ENCODE results near the gene SDCBP2.

Gene SDCBP2

DNA sequence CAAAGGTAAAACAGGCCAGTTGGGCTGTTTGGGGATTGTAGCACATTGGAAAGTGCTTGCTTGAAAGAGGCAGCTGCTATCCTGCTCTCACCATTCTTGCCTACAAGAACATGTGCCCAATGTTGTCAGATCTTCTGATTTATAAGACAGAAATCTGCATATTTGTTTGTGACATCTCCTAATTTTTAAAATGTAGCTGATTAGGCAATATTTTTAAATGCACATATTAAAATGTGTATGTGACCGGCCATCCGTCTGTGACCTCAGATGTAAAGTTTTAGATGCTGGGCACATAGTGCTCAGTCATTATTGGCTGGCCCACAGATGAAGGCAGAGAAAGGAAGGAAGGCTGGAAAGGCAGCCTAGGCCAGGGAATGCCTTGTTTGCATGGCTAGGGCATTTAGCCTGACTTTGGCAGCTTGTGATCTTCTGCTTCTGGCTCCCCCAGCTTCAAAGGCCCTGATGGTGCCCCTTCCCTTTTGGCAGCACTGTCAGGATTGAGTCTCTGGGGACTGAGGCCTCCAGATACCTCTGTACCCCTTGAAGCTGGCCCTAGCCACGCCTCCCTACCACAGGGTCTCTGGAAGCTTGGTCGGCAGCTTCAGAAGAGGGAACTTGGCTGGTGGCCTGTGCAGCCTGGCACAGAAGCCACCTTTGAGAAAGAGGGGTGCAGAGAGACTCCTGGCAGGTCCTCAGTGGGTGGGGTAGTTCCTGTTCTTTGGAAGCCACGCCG is 56.4 kb downstream of the SDCBP2 start:
- no peak for DNase-seq (ENCODE audit: low spot score)

DNA sequence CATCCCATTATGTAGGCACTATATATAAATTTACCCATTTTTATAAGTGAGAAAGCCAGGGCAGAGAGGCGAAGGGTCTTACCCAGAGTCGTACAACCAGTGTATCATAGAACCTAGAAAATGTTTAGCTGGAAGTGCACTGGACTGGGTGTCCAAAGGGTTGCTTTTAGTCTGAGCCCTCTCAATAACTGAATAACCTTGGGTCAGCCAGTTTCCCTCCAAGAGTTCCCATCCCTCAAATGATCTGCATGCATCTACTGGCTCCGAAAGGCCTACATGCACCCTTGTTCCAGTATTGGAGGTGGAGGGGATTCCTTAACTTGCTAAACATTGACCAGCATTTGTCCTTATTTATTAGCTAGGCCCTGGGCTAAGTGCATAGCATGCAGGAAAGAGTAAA is 59.1 kb downstream of the SDCBP2 start:
- DNase-seq (ENCODE audit: low spot score), result no peak

DNA sequence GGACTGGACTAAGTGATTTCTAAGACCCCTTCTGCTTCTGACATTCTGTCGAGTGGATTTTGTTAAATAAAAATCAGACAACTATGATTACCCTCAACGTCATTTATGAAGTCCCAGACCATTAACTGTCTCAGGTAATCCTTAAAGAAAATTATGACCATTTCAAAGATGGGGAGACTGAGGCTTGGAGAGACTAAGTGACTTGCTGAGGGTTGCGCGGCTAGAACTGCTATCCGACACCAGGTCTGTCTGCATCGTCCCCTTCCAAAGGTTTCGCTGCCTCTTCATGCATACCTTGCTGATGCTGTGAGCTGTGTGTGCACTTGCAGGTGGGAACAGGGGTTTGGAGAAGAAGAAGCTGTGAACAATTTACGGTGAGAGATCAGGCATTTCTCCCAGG is 59.7 kb downstream of the SDCBP2 start:
- no peak for DNase-seq (ENCODE audit: low spot score)

DNA sequence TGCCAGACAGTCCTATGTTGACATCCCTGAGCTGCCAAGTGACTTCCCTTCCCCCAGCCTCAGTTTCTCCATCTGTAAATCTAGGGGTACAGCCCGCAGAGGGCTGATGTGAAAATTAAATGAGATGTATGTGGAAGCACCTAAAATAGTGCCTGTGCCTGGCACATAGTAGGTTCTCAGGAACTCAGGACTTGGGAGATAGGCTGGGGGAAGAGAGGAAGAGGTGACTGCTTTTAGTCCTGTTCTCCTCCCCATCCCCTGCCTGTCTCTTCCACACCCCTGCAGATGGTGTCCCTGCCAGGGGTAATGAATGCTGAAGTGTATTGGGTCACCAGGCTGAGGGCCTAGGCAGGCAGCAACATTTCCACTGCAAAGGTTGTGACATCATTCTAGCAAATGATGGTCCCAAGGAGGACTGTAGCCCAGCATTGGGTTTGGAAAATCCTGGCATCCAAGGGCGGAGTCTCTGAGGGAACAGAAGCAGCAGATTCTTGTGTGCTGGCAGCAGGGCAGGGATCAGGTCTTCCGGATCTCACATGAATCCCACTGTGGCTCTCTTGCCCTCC is 61.0 kb downstream of the SDCBP2 start:
- DNase-seq (ENCODE audit: low spot score), result no peak

DNA sequence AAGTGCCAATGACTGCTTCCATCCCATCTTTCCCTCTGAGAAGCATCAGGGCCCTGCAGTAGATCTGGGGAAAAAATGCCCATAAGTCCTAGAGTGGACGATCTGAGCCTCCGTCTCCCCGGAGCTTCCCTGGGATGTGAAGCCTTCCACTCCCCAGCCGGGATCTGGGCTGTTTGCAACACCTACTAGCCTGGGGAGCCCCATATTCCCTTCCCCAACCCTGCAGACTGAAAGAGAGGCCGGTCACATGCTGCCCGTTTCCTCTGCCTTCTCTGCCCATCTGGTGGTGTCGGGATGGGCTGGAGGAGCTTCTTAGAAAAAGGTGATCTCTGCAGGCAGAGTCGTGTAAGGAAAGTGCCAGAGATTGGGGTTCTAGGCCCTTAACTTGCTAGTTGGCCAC is 61.8 kb downstream of the SDCBP2 start:
- DNase-seq (ENCODE audit: low spot score), result no peak

DNA sequence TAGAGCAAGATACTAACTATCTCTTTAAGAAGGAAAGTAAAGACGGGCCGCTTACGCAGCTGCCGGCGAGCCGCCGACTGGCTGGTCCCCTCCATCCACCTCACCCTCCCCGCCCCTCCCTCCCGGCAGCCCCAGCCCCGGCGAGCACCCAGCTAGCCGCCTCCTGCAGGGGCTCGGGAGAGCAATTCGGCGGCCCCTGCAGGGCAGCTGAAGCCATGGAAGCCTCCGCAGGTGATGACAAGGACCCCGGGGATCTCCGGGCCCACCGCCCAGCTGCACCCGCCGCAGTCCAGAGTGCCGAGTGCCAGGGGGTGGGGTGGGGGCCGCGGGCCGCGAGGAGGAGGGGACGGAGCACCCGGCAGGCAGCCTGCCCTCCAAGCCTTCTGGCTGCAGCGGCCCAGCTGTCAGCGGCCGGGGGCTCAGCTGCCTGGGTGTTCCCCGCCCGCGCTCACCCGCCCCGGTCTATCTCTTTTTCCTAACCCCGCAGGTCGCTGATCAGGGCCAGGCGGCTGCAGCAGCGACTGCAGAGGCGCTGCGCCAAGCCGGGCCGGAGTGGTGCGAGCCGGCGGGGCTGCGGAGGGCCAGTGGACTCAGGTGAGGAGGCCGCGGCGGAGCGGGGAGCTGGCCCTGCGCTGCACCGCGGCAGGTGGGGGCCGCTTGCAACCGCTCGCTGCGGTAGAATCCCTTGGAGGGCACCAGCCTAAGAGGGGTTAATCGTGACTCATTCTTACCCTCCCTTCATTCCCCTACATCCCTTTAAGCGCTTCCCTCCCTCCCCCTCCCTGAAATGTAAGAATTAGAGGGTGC is 62.6 kb downstream of the SDCBP2 start, which contains the start of gene SNPH:
SNPH (plus strand) TSS at position 128 of the 807 bp plus-strand sequence. CDS start 29,946 bp downstream, outside the sequence.
- peak; percentile 86 for DNase-seq (ENCODE audit: low spot score)

DNA sequence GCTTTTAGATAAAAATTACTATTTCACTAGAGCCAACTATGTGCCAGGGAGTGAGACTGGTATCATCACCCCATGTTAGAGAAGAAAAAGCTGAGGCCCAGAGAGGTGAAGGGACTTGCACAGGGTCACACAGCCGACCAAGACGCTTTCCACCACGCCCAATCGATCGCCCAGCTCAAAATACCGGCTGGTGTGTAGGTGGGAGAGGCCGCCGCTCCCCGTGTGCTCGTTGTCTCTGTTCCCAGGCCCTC is 63.1 kb downstream of the SDCBP2 start:
- DNase-seq (ENCODE audit: low spot score), result no peak

DNA sequence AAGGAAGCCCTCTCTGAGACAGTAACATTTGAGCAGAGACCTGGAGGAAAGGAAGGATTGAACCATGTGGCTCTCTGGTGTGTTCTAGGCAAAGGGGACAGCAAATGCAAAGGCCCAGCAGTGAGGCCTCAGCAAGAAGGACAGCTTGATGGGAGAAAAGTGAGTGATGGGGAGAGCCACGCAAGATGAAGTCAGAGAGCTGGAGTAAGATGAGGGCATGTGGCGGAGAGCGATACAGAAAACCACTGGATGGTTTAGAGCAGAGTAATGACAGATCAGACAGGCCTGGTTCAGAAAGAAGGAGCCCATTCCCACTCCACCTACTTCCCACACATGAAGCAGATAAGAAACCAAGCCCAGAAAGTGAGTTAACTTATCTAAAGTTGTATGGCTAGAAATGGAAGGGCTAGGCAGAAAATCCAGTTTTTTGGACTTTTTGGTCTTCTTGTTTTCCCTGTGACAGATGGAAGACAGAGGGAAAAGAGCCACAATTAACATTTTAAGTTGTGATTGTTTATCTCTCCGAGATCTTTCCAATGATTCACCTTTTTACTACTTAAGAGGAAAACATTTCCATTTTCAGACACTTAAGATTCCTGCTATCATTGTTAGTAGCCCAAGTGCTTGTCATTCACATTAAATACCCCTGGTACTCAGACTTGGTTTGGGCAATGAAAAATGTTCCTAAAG is 63.6 kb downstream of the SDCBP2 start:
- DNase-seq (ENCODE audit: low spot score), result no peak

DNA sequence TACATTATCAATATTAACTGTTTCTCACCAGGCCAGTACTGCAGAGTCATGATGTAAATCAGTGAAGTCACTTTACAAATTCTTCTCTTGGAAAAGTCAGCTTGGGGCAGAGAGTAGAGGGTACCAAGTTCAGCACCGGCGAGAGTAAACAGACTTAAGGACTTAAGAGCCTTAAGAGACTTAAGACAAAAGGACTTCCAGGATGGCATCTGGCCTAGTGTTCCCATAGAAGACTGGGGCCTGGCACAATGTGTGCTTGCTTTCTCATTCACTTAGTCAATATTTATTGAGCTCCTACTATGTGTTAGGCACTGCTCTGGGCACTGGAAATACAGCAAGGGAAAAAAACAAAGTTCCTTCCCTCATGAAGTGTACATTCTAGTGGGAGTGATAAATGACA is 64.2 kb downstream of the SDCBP2 start:
- no peak for DNase-seq (ENCODE audit: low spot score)

DNA sequence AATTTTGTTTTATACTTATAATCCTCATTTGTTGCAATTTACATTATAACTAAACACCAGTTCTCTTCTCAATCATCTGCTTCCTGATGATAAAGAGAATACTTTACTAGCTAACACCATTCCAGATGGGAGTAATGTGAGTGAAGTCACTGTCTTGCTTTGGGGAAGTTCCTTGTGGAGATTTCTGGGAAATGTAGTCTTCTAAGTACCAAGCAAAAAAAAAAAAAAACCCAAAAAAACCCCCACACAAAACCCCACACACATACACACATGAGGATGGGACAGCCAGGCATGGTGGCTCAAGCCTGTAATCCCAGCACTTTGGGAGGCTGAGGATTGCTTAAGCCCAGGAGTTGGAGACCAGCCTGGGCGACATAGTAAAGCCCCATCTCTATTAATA is 65.1 kb downstream of the SDCBP2 start:
- DNase-seq (ENCODE audit: low spot score), result no peak

Measured in AG08396 (cell line).